Liver (tissue), 3 donors: ENCODE measurements around the gene ADCY7.

ENCODE experiments used
- ATF3 ChIP-seq: IDR thresholded peaks from 2 replicates; pipeline ENCODE4 v1.6.1; 2016; ENCODE audit warnings: antibody characterized with exemption
- CTCF ChIP-seq: fragments of 150-350 bp; IDR thresholded peaks from 2 replicates; pipeline ENCODE4 v1.5.1; 2017; ENCODE audit warnings: improper control_type of control experiment, low read depth, low read length; ENCODE audit not compliant: missing input control
- EGR1 ChIP-seq, 2 donors: IDR thresholded peaks; 2 replicates each; pipeline ENCODE4 v1.6.1; 2016 to 2018; ENCODE audit warnings: antibody characterized with exemption in 2 of 2, low read depth in 2 of 2
- GABPA ChIP-seq, 2 donors: IDR thresholded peaks in 1 of 2; conservative IDR thresholded peaks in 1 of 2; 2 replicates each; pipeline ENCODE4 v1.6.1; 2016; ENCODE audit warnings: antibody characterized with exemption in 2 of 2, mild to moderate bottlenecking in 1 of 2, moderate library complexity in 1 of 2
- HNF4A ChIP-seq, 2 donors: conservative IDR thresholded peaks; 2 replicates each; pipeline ENCODE4 v1.6.1; 2016; ENCODE audit warnings: antibody characterized with exemption in 2 of 2, mild to moderate bottlenecking in 2 of 2
- JUND ChIP-seq, 2 donors: IDR thresholded peaks; 2 replicates each; pipeline ENCODE4 v1.6.1; 2016; ENCODE audit warnings: antibody characterized with exemption in 2 of 2
- MAX ChIP-seq: IDR thresholded peaks from 2 replicates; pipeline ENCODE4 v1.6.1; 2016; ENCODE audit warnings: antibody characterized with exemption
- NR2F2 ChIP-seq: IDR thresholded peaks from 2 replicates; pipeline ENCODE4 v1.6.1; 2016; ENCODE audit warnings: antibody characterized with exemption
- REST ChIP-seq: IDR thresholded peaks from 2 replicates; pipeline ENCODE4 v1.6.1; 2016; ENCODE audit warnings: antibody characterized with exemption, mild to moderate bottlenecking
- SP1 ChIP-seq: IDR thresholded peaks from 2 replicates; pipeline ENCODE4 v1.6.1; 2018; ENCODE audit warnings: antibody characterized with exemption, mild to moderate bottlenecking
- donor health status: healthy.
- donor health status: healthy.

GRCh38 chr16:50295541-50296132 is 29.3 kb downstream of the ADCY7 start:
- TF ChIP-seq GABPA (IDR thresholded peaks at IDR 0.05 in 1 of 2, conservative IDR thresholded peaks at IDR 0.05 in 1 of 2) (no peak), NR2F2 (no peak), CTCF (no peak), HNF4A (conservative IDR thresholded peaks at IDR 0.05) (no peak), JUND (IDR thresholded peaks at IDR 0.05) (no peak), SP1 (no peak), REST (no peak), MAX (no peak), EGR1 (IDR thresholded peaks at IDR 0.05; ENCODE audit: low read depth in 2 of 2) (no peak), ATF3 (no peak)
